Tibial nerve (tissue), 4 donors: ENCODE data around the gene TSSK3. TPM values are rescaled to one million over a fixed set of nuclear protein-coding genes. Genes with fewer than 3 reads are reported as not detected.

Source experiments
- DNase-seq, 2 donors: peaks; one replicate each; pipeline ENCODE4 v3.0.0-alpha.2; 2019; ENCODE audit warnings: low spot score in 2 of 2
- H3K27ac ChIP-seq, 4 donors: fragments of 200-600 bp; sonication (generic) in 3 of 4; one replicate each; pipeline ENCODE4 v1.5.1; 2017 to 2019; ENCODE audit warnings: mild to moderate bottlenecking in 1 of 4
- H3K27me3 ChIP-seq, 2 donors: fragments of 200-600 bp; sonication (generic) in 1 of 2; one replicate each; pipeline versions ENCODE4 v1.5.1 to v1.6.0; 2017 to 2019
- H3K36me3 ChIP-seq, 3 donors: fragments of 200-600 bp; sonication (generic); one replicate each; pipeline ENCODE4 v1.5.1; 2018 to 2019
- H3K4me1 ChIP-seq, 4 donors: fragments of 200-600 bp; sonication (generic) in 3 of 4; one replicate each; pipeline ENCODE4 v1.5.1; 2017 to 2019
- H3K4me3 ChIP-seq, 4 donors: fragments of 200-600 bp; sonication (generic) in 3 of 4; one replicate each; pipeline ENCODE4 v1.5.1; 2017 to 2019; ENCODE audit warnings: mild to moderate bottlenecking in 1 of 4, moderate library complexity in 1 of 4
- H3K9me3 ChIP-seq, 4 donors: fragments of 200-600 bp; sonication (generic) in 3 of 4; one replicate each; pipeline ENCODE4 v1.5.1; 2017 to 2019
- CTCF ChIP-seq, 5 experiments: fragments of 200-600 bp in 3 of 5; fragments of 450-650 bp in 2 of 5; sonication (generic) in 3 of 5; IDR thresholded peaks; one replicate each; pipeline ENCODE4 v1.5.1; 2016 to 2019; ENCODE audit warnings: antibody characterized with exemption in 5 of 5, mild to moderate bottlenecking in 3 of 5, moderate library complexity in 2 of 5
- EP300 ChIP-seq, 2 donors: sonication (generic); formaldehyde crosslinking; IDR thresholded peaks; one replicate each; pipeline ENCODE4 v1.6.1; 2017; ENCODE audit warnings: antibody characterized with exemption in 2 of 2, mild to moderate bottlenecking in 1 of 2
- POLR2A ChIP-seq, 2 donors: fragments of 450-650 bp; IDR thresholded peaks; one replicate each; pipeline ENCODE4 v1.6.1; 2017; ENCODE audit warnings: antibody characterized with exemption in 2 of 2, mild to moderate bottlenecking in 2 of 2, moderate library complexity in 2 of 2
- WGBS, 2 donors: methylation state at CpG; one replicate each; pipeline ENCODE4 v1.1.5; 2018; 5-methylcytosine and 5-hydroxymethylcytosine counted together
- total RNA-seq, 4 donors: library from RNA; depleted of rRNA; stranded (reverse); fragments of >200 nt; gene quantifications; one replicate each; pipeline ENCODE4 v1.1.0, GENCODE V29; 2016

Gene TSSK3
- total RNA-seq, 4 donors from 2014 or later, result 0.44 to 1.5 (median 1.2) TPM

DNA sequence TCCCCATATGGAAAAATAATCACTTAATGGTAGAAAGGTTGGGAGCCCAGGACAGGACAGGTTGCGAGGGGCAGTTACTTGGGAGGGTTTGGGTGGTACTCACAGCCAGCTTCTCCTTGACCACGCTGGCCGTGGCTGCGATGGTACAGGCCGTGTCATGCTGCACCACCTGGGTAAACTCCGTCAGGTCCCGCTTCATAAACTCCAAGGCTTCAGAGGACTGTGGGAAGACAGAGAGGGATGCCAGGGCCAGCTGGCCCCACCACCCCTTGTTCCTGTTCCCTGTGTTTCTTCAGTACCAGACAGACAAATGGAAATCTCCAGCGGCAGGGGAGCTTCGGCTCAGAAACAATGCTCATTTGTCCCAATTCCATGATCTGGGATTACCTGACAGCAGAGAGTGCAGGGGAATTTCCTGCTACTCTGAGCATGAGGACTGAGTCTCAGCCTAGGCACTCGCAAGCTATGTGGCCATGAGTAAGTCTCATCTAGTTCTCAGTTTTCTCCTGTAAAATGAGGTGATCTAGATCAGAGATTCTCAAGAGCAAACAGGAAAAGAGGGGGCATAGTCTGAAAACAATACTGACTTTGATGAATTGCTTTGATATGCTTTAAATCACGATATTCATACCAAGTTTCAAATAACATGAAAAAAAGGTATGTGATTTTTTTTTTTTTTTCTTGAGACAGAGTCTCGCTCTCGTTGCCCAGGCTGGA, 24.5 kb downstream of the TSSK3 start:
- Histone ChIP-seq H3K36me3 (peaks cover 0 to 100% (median 4%) of the 10 kb centered on the region in 3 donors), H3K27me3 (no peaks in the 10 kb centered on the region), H3K4me1 (peaks cover 0 to 25% (median 3%) of the 10 kb centered on the region in 4 donors), H3K4me3 (no peak overlapping the region), H3K9me3 (no peaks in the 10 kb centered on the region), H3K27ac (no peak overlapping the region)
- no peak for TF ChIP-seq CTCF (IDR thresholded peaks at IDR 0.05)
- no peak for TF ChIP-seq EP300 (IDR thresholded peaks at IDR 0.05)
- DNase-seq, result no peak
- 82 to 89% methylated on average over 13 of the region's 13 CpGs for WGBS, 2 donors

GRCh38 chr1:32388641-32389040, 26.3 kb downstream of the TSSK3 start:
- Histone ChIP-seq H3K4me1 (peaks cover 3 to 43% (median 14%) of the 10 kb centered on the region in 4 donors), H3K36me3 (peaks cover 0 to 88% (median 0%) of the 10 kb centered on the region in 3 donors), H3K27me3 (no peaks in the 10 kb centered on the region), H3K27ac (no peak overlapping the region), H3K9me3 (no peaks in the 10 kb centered on the region), H3K4me3 (no peak overlapping the region)
- WGBS, 2 donors, result 84 to 88% methylated on average over 6 of the region's 6 CpGs
- DNase-seq, result no peak
- TF ChIP-seq CTCF (IDR thresholded peaks at IDR 0.05), result no peak
- TF ChIP-seq EP300 (IDR thresholded peaks at IDR 0.05), result no peak
- TF ChIP-seq POLR2A (IDR thresholded peaks at IDR 0.05), result no peak

DNA sequence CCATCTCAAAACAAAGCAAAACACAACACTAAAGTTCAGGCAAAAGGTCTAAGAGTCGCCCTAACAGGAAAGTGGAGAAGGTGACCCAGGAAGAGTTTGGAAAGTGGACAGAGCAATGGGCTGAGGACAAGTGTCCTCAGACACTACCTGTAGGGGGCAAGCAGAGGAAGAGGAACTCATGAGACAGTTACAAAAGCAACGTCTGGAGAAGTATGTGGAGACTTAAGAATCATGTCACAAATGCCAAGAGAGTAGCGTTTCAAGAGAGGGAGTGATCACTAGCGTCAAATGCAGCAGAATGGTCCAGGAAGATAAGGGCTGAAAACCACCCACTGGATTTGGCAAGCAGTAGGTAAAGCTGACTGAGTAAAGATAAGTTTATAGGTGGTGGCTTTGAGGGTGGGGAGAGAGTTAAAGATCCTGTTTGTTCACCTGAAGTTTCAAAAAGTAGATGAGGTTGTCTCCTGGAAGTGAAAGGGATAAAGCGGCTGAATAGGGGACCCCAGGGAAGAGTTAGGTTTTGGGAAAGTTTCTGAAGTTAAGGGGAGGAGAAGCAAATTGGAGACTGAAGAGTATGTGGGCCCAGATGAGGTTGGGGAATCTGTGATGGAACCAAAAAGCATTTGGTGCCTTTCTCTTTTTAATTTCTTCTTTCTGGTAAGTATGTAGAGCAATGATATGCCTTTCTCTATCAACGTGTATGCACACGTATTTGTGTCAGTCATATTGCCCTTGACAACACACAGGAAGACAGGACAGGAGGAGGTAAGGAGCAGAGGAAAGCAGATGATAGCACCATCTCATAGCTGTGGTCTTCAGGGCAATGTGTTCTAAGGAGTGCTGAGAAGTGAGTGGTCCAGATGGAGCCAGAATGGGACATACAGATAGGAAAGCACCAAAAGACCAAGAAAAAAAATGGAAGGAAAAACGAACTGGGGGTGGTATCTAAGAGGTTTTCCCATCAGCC, 28.8 kb downstream of the TSSK3 start:
- H3K4me1 ChIP-seq, result peaks cover 3 to 51% (median 17%) of the 10 kb centered on the region in 4 donors
- WGBS, 2 donors, result 67 to 75% methylated on average over 8 of the region's 8 CpGs
- peaks cover 0 to 63% (median 0%) of the 10 kb centered on the region in 3 donors for H3K36me3 ChIP-seq
- H3K27me3 ChIP-seq, result no peaks in the 10 kb centered on the region
- TF ChIP-seq POLR2A (IDR thresholded peaks at IDR 0.05) (no peak), CTCF (IDR thresholded peaks at IDR 0.05) (no peak), EP300 (IDR thresholded peaks at IDR 0.05) (no peak)
- H3K4me3 ChIP-seq, result no peak overlapping the region
- H3K9me3 ChIP-seq, result no peaks in the 10 kb centered on the region
- H3K27ac ChIP-seq, result no peak overlapping the region
- DNase-seq, result no peak

DNA sequence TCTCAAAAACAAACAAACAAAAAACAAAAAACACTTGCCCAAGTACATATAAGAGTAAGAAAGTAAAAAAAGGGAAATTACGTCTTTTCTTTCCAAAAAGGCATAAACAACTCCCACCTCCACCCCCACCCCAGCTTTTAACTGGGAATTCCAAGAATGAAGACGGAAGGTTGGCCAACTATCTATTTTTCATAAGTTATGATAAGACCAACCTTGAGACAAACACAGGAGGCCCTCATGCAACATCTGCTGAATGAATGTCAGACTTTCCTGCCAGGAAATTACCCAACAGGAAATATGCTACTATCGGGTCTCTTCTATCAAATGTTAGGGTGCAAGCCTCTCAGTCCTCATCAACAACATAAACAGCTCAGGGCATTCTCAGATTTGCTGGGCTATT, 30.0 kb downstream of the TSSK3 start:
- Histone ChIP-seq H3K4me1 (peaks cover 3 to 51% (median 17%) of the 10 kb centered on the region in 4 donors), H3K27me3 (no peaks in the 10 kb centered on the region), H3K4me3 (no peak overlapping the region), H3K36me3 (peaks cover 0 to 51% (median 0%) of the 10 kb centered on the region in 3 donors), H3K27ac (no peak overlapping the region), H3K9me3 (no peaks in the 10 kb centered on the region)
- TF ChIP-seq POLR2A (IDR thresholded peaks at IDR 0.05), result no peak
- no peak for TF ChIP-seq EP300 (IDR thresholded peaks at IDR 0.05)
- TF ChIP-seq CTCF (IDR thresholded peaks at IDR 0.05), result no peak
- no peak for DNase-seq
- 61 to 63% methylated on average over 3 of the region's 3 CpGs for WGBS, 2 donors
